GM18951 (cell line): ENCODE results near the gene NOL7.

Experiments
- POLR2A ChIP-seq: IDR thresholded peaks from 4 replicates; pipeline ENCODE4 v1.6.1; 2011; ENCODE audit warnings: mild to moderate bottlenecking; ENCODE audit not compliant: insufficient read length, insufficient read depth; ENCODE audit errors: extremely low read depth
- in situ Hi-C: fragments of 300-500 bp; cut with MboI; formaldehyde crosslinking; loops from one replicate; pipeline ENCODE4 v1.12.0; 2022; ENCODE audit warnings: low sequenced_read_pairs, mixed read lengths, inconsistent platforms; ENCODE audit not compliant: unreplicated experiment

The NOL7 gene

GRCh38 chr6:13668291-13668928 is 53.3 kb downstream of the NOL7 start:
- in situ Hi-C loops = no loop called here
- no peak for TF ChIP-seq POLR2A

- no peak for TF ChIP-seq POLR2A
- in situ Hi-C loops = no loop called here
Measured at GRCh38 chr6:13669476-13669875, 54.3 kb downstream of the NOL7 start.
